Measurements from ENCODE around the gene ZNF383. TPM values are rescaled to one million over a fixed set of nuclear protein-coding genes. Genes with fewer than 3 reads are reported as not detected.
A peak's percentile ranks its signal among the peaks of the same experiment; 100 is the strongest.

The ZNF383 gene
- total and polyA plus RNA-seq, 2 of the 4 experiments (the other 2 are of a cell fraction), result 2.4 to 4.5 TPM

- H3K9me1 ChIP-seq (ENCODE audit: insufficient read depth, low read length), result no peaks in the 10 kb centered on the region
Observed at GRCh38 chr19:37172368-37173366, 45.3 kb upstream of the ZNF383 start, which contains the start of gene ZNF585A. Gene ZNF585A, minus strand, starts transcription at chr19:37172695. Its CDS starts 2,785 bp downstream, at chr19:37169910.

More at GRCh38 chr19:37172368-37173366, 45.3 kb upstream of the ZNF383 start, which contains the start of gene ZNF585A:
- Histone ChIP-seq H2AK5ac (ENCODE audit: low read depth, low read length) (peak within 1 kb of the TSS; percentile 68; the same call in 1 of the 2 replicates), H2AK9ac (replicated peaks; ENCODE audit: low read depth, low read length, poor library complexity) (peak within 1 kb of the TSS; percentile 95), H3K79me1 (ENCODE audit: low read depth in 1 of 2, low read length in 2 of 2) (peaks cover 3 to 5% of the 10 kb centered on the region in 2 experiments; a peak in 2 of 4 replicates), H3K56ac (ENCODE audit: extremely low read depth, insufficient read depth, low read length) (peak within 1 kb of the TSS; percentile 90), H3K4me2 (ENCODE audit: low read depth, low read length) (peak within 1 kb of the TSS; percentile 75), H3K4me1 (ENCODE audit: control insufficient read depth, insufficient read depth, low read length) (no peaks in the 10 kb centered on the region), H3K36me3 (ENCODE audit: control insufficient read depth, insufficient read depth, low read length) (peaks cover 9% of the 10 kb centered on the region), H3K9me3 (ENCODE audit: control insufficient read depth, insufficient read depth, low read length) (peaks cover 9% of the 10 kb centered on the region), H4K8ac (ENCODE audit: low read depth in 2 of 2, low read length in 2 of 2) (peak within 1 kb of the TSS; percentile 69 to 99), H3K27ac (ENCODE audit: insufficient read depth, low read length) (peak within 1 kb of the TSS; percentile 49), H3K23ac (ENCODE audit: low read depth, low read length) (peak within 1 kb of the TSS; percentile 91), H2BK20ac (ENCODE audit: low read depth, low read length) (no peak within 1 kb of the TSS), H3K9ac (ENCODE audit: low read depth, low read length) (peak within 1 kb of the TSS; percentile 81), H3K27me3 (ENCODE audit: control insufficient read depth, insufficient read depth, low read length) (no peaks in the 10 kb centered on the region), H4K91ac (ENCODE audit: insufficient read depth, low read depth, low read length) (peak within 1 kb of the TSS; percentile 69), H3K14ac (replicated peaks; ENCODE audit: low read depth, low read length) (peak within 1 kb of the TSS; percentile 84), H2AFZ (replicated peaks; ENCODE audit: low read length, poor library complexity) (peak within 1 kb of the TSS; percentile 99), H4K5ac (ENCODE audit: low read depth, low read length) (peak within 1 kb of the TSS; percentile 74), H3K18ac (ENCODE audit: low read depth, low read length) (peak within 1 kb of the TSS; percentile 47; the same call in 1 of the 2 replicates), H2BK15ac (ENCODE audit: low read depth, low read length) (no peak within 1 kb of the TSS; the same call in 2 of the 3 replicates), H2BK5ac (ENCODE audit: low read depth, low read length, poor library complexity, severe bottlenecking) (peak within 1 kb of the TSS; percentile 57), H3K4me3 (ENCODE audit: insufficient read depth, low read depth, low read length) (peak within 1 kb of the TSS; percentile 65), H4K20me1 (ENCODE audit: insufficient read depth, low read length) (no peaks in the 10 kb centered on the region), H2BK120ac (ENCODE audit: low read depth, low read length) (peak within 1 kb of the TSS; percentile 31; the same call in 1 of the 2 replicates), H3K4ac (ENCODE audit: low read depth, low read length) (peak within 1 kb of the TSS; percentile 91)
- TF ChIP-seq, protein P1, sequence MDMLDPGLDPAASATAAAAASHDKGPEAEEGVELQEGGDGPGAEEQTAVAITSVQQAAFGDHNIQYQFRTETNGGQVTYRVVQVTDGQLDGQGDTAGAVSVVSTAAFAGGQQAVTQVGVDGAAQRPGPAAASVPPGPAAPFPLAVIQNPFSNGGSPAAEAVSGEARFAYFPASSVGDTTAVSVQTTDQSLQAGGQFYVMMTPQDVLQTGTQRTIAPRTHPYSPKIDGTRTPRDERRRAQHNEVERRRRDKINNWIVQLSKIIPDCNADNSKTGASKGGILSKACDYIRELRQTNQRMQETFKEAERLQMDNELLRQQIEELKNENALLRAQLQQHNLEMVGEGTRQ (IDR thresholded peaks at IDR 0.05; ENCODE audit: low read depth, low read length), result no peak
- TF ChIP-seq POLR2A (IDR thresholded peaks at IDR 0.05; ENCODE audit: low read depth, low read length) (peak; percentile 54; the same call in 1 of the 2 replicates), MAZ (IDR thresholded peaks at IDR 0.05; ENCODE audit: borderline replicate concordance, low read depth, low read length) (no peak), RCOR1 (IDR thresholded peaks at IDR 0.05; ENCODE audit: insufficient replicate concordance, low read length) (no peak), CTCF (conservative IDR thresholded peaks at IDR 0.05; ENCODE audit: low read depth, low read length) (peak; percentile 25), RAD21 (IDR thresholded peaks at IDR 0.05; ENCODE audit: low read length) (0 out of 2 replicates have a peak, but pooled peaks have one; percentile 7), NFE2L2 (IDR thresholded peaks at IDR 0.05; ENCODE audit: low read depth, low read length) (no peak), CHD1 (IDR thresholded peaks at IDR 0.05; ENCODE audit: low read depth, low read length) (no peak), SMC3 (IDR thresholded peaks at IDR 0.05; ENCODE audit: low read depth, low read length) (no peak), FOS (IDR thresholded peaks at IDR 0.05; ENCODE audit: low read depth, low read length) (no peak)
- peak; percentile 97 for DNase-seq
- in situ Hi-C loops (cut with MboI; ENCODE audit: low sequenced_read_pairs), result no loop called here
- WGBS, 2 experiments (ENCODE audit: extremely low coverage in 2 of 2, insufficient read length in 1 of 2), result 0% methylated on average over 7 of the region's 30 CpGs; no CpG with 5 or more reads in 1 of the 2 experiments
- intact Hi-C loops (cut with micrococcal nuclease), result no loop called here
- dilution Hi-C loops (cut with HindIII; ENCODE audit: low sequenced_read_pairs, unreplicated experiment), result no loop called here
- ChIA-PET POLR2A (ENCODE audit: unreplicated experiment) (no interaction called here), CTCF (no interaction called here)
- TSS peak; percentile 47 for BruUV-seq (replicated peaks)
- ATAC-seq (ENCODE audit: low read depth), result peak; percentile 100
